ENCODE data around the gene A2M.

A2M gene

DNA sequence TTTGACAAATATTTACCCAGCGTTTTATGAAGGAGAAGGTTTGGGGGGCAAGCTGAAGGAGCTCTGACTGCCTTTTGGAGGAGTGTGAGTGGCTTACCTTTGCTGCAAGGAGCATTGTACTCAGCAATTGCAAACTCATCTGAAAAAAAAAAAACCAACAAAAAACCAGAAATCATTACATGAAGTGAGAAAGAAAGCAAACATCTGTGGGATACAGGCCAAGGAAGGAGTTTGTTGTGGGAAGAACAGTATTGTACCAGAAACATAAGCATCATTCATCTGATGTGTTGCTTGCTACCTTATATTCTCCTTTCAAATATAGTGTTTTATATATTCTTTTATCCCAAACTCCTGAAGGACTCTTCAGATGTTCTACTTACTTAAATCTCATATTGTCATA lies 47.6 kb downstream of the A2M start:
- DNase-seq (ENCODE audit: low read depth, low spot score), result no peak
- no peaks in the 10 kb centered on the region for H3K9me3 ChIP-seq (ENCODE audit: low read depth, low read length)
- no peaks in the 10 kb centered on the region for H3K36me3 ChIP-seq (ENCODE audit: insufficient read depth, low read length)
- no peak for TF ChIP-seq FOXP2 (optimal IDR thresholded peaks at IDR 0.05; ENCODE audit: control extremely low read depth, extremely low read length, insufficient read depth)
- TF ChIP-seq POLR2AphosphoS5 (IDR thresholded peaks at IDR 0.05; ENCODE audit: borderline replicate concordance, low read depth, low read length), result no peak
- no peak for TF ChIP-seq EZH2 (IDR thresholded peaks at IDR 0.05)
- no peak overlapping the region for H3K27ac ChIP-seq
- no peak overlapping the region for H3K9ac ChIP-seq (ENCODE audit: insufficient read length)
- H3K4me3 ChIP-seq, result no peak overlapping the region

DNA sequence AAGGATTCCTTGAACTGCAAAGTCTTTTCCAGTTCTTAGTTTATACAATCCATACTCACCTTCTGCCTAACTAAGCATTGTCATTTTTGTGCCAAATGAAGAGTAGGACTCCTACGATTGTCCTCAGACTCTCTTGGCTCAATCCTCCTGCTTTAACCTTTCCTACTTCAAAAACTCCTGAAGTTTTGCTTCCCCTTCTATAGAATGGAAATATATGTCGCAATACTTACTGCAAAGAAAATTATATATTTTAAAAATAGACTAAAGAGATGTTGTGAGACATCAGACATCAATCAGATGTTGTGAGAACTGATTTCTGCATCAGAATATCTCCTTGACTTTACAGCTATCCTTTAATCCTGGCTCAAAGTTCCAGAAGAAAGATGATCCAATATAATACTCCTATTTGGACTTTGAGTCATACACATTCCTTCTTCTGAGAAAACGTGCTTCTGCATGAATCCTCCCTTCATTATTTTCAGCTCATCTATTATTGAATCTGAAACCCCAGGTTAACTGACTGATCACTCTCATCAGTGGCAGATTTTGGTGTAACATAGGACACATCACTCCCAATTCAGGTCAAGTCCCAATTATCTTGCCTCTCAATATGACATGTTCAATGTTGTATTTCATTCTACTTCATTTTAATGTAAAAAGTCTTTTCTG lies 48.8 kb downstream of the A2M start:
- no peak overlapping the region for H3K27ac ChIP-seq
- no peak for DNase-seq (ENCODE audit: low read depth, low spot score)
- H3K9me3 ChIP-seq (ENCODE audit: low read depth, low read length), result no peaks in the 10 kb centered on the region

DNA sequence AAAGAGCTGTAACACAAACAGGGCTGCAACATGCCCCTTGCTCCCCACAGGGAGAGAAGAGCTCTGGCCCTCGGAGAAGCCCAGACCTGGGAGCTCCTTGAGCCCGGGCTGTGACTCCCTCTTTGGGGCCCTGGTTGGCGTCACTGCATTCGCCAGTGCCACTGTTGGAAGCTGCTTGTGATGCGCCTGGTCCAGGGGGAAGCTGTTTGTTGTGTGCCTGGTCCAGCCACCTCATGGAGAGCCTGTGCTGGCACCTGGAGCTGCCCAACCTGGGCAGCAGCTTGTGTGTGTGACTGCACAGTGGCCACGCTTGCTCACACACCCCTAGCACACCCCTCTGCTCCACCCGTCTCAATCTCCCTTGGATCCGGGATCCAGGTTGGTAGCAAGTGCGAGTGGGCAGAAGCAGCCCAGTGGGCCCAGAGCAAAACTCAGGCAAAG lies 49.5 kb downstream of the A2M start:
- no peak overlapping the region for H3K4me3 ChIP-seq
- DNase-seq (ENCODE audit: low read depth, low spot score), result no peak
- H3K9ac ChIP-seq (ENCODE audit: insufficient read length), result no peak overlapping the region
- H3K36me3 ChIP-seq (ENCODE audit: insufficient read depth, low read length), result no peaks in the 10 kb centered on the region
- no peak overlapping the region for H3K27ac ChIP-seq
- no peak for TF ChIP-seq POLR2AphosphoS5 (IDR thresholded peaks at IDR 0.05; ENCODE audit: borderline replicate concordance, low read depth, low read length)
- no peak for TF ChIP-seq FOXP2 (optimal IDR thresholded peaks at IDR 0.05; ENCODE audit: control extremely low read depth, extremely low read length, insufficient read depth)
- TF ChIP-seq EZH2 (IDR thresholded peaks at IDR 0.05), result no peak
- H3K9me3 ChIP-seq (ENCODE audit: low read depth, low read length), result no peaks in the 10 kb centered on the region

More for the DNA sequence above, 48.8 kb downstream of the A2M start:
- Histone ChIP-seq H3K36me3 (ENCODE audit: insufficient read depth, low read length) (no peaks in the 10 kb centered on the region), H3K9ac (ENCODE audit: insufficient read length) (no peak overlapping the region), H3K4me3 (no peak overlapping the region)
- TF ChIP-seq EZH2 (IDR thresholded peaks at IDR 0.05) (no peak), FOXP2 (optimal IDR thresholded peaks at IDR 0.05; ENCODE audit: control extremely low read depth, extremely low read length, insufficient read depth) (no peak), POLR2AphosphoS5 (IDR thresholded peaks at IDR 0.05; ENCODE audit: borderline replicate concordance, low read depth, low read length) (no peak)

DNA sequence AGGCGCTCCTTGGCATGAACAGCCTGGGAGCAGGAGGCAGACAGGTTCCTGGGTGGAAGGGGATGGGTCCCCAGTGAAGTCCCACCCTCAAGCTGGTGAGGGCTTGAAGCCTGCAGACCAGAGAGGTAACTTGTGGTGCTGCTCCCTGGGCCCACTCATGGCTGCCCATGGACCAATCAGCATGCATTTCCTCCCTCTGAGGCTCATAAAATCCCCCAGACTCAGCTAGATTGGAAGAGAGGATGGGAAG lies 50.2 kb downstream of the A2M start:
- H3K9me3 ChIP-seq (ENCODE audit: low read depth, low read length), result no peaks in the 10 kb centered on the region
- H3K36me3 ChIP-seq (ENCODE audit: insufficient read depth, low read length), result no peaks in the 10 kb centered on the region
- H3K9ac ChIP-seq (ENCODE audit: insufficient read length), result no peak overlapping the region
- DNase-seq (ENCODE audit: low read depth, low spot score), result no peak
- TF ChIP-seq EZH2 (IDR thresholded peaks at IDR 0.05), result no peak
- H3K4me3 ChIP-seq, result no peak overlapping the region
- no peak overlapping the region for H3K27ac ChIP-seq

DNA sequence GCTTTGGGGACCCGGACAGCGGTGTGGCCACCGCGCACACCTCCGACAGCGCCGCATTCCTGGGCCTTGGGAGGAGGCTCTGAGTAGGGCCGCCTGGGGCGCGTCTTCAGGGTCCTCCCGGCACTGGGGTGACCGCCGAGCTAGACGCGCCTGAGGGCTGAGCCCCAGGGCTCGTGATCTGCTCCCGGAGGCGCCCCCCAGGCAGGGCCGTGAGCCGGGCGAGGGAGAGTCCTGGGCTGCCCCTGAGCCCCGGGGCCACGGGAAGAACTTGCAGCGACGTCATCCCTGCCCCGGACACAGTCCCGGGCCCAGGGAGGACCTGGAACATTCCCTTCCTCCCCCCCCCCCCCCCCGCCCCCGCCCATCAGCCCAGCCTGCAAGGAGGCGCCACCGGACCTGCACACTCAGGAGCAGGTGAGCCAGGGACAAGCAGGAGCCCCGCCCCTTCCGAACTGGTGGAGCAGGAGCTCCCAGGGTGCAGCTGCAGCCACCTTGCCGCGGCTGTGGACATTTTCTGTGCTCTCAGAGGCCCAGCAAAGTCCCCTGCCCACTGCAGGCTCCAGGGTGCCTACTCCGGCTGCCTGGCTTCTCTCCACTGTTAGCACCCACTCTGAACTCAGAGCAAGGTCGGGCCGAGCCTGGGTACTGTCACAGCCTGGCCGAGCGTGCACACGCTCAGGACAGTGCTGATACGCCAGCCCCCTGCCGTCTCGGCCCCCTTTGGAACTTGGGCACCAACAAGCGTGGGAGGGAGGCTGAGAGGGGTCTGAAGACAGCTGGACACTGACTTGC lies 50.7 kb downstream of the A2M start:
- H3K36me3 ChIP-seq (ENCODE audit: insufficient read depth, low read length), result no peaks in the 10 kb centered on the region
- H3K9me3 ChIP-seq (ENCODE audit: low read depth, low read length), result no peaks in the 10 kb centered on the region
- no peak for DNase-seq (ENCODE audit: low read depth, low spot score)
- H3K9ac ChIP-seq (ENCODE audit: insufficient read length), result no peak overlapping the region
- H3K4me3 ChIP-seq, result peak overlapping the region; percentile 78
- H3K27ac ChIP-seq, result no peak overlapping the region
- TF ChIP-seq FOXP2 (optimal IDR thresholded peaks at IDR 0.05; ENCODE audit: control extremely low read depth, extremely low read length, insufficient read depth) (no peak), EZH2 (IDR thresholded peaks at IDR 0.05) (no peak), POLR2AphosphoS5 (IDR thresholded peaks at IDR 0.05; ENCODE audit: borderline replicate concordance, low read depth, low read length) (no peak)

DNA sequence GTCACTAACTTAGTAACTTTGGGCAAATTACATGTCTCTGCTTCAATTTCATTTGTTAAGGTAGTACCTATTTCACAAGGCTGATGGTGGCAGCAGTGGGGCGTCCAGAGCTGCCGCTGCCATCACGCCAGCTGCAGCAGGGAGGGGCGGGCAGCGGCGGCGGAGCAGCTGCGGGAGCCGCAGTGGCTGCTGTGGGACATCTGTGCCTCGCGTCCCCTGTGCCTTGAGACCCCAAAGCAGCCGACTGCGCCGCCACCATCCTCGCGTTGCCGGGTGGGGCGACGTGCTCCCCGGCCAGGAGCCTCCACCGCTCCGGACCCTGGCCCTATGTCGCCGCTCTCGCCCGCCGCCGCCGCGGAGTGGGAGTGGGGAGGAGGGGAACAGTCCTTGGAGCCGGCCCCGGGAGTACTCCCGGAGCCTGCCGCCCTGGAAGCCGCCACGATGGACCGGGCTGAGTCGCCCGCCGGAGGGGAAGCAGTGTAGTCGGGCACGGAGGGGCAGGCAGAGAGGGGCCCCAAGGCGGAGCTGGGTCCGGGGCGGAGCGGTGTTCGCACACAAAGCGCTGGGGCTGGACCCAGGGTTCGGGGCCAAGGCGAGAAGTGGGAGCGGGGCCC lies 51.4 kb downstream of the A2M start:
- no peak for TF ChIP-seq POLR2AphosphoS5 (IDR thresholded peaks at IDR 0.05; ENCODE audit: borderline replicate concordance, low read depth, low read length)
- TF ChIP-seq EZH2 (IDR thresholded peaks at IDR 0.05), result no peak
- no peak for TF ChIP-seq FOXP2 (optimal IDR thresholded peaks at IDR 0.05; ENCODE audit: control extremely low read depth, extremely low read length, insufficient read depth)
- no peak overlapping the region for H3K27ac ChIP-seq
- peak overlapping the region; percentile 45 for H3K9ac ChIP-seq (ENCODE audit: insufficient read length)
- H3K4me3 ChIP-seq, result peak overlapping the region; percentile 78
- H3K36me3 ChIP-seq (ENCODE audit: insufficient read depth, low read length), result no peaks in the 10 kb centered on the region
- no peaks in the 10 kb centered on the region for H3K9me3 ChIP-seq (ENCODE audit: low read depth, low read length)
- no peak for DNase-seq (ENCODE audit: low read depth, low spot score)

DNA sequence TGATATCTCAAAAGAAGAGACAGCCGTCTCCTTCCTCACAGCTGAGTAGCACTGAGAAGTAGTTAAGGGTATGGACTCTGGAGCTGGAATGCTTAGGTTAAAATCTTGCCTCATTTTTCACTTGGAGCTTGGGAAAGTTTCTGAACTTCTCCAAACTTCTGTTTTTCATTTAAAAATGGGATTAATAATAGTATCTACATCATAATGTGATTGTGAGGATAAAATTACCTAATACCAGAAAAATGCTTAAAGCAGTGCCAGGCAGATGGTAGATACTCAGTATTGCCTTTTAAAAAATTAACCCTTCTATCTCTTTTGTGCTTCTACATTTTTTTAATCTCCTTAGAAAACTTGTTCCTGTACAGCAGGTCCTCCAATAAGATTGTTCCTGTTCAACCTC lies 63.1 kb downstream of the A2M start:
- TF ChIP-seq FOXP2 (optimal IDR thresholded peaks at IDR 0.05; ENCODE audit: control extremely low read depth, extremely low read length, insufficient read depth) (no peak), POLR2AphosphoS5 (IDR thresholded peaks at IDR 0.05; ENCODE audit: borderline replicate concordance, low read depth, low read length) (no peak), EZH2 (IDR thresholded peaks at IDR 0.05) (no peak)
- no peak for DNase-seq (ENCODE audit: low read depth, low spot score)
- Histone ChIP-seq H3K9me3 (ENCODE audit: low read depth, low read length) (no peaks in the 10 kb centered on the region), H3K9ac (ENCODE audit: insufficient read length) (no peak overlapping the region), H3K4me3 (no peak overlapping the region), H3K36me3 (ENCODE audit: insufficient read depth, low read length) (no peaks in the 10 kb centered on the region), H3K27ac (no peak overlapping the region)

DNA sequence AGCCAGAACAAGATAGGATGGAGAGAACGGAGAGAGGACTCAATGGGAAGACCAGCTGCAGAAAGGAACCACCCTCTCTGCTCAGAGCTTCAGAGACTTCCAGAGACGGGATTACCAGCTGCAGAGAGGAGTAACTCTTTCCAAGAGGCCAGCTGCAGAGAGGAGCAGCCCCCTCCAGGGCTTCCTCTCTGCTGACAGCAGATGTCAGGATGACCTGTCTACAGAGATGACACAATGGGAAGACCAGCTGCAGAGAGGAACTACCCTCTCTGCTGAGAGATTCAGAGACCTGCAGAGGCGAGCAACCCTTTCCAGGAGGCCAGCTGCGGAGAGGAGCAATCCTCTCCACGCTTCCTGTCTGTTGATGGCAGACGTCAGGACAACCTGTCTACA lies 64.6 kb downstream of the A2M start:
- Histone ChIP-seq H3K4me3 (no peak overlapping the region), H3K9me3 (ENCODE audit: low read depth, low read length) (no peaks in the 10 kb centered on the region), H3K27ac (no peak overlapping the region), H3K9ac (ENCODE audit: insufficient read length) (no peak overlapping the region), H3K36me3 (ENCODE audit: insufficient read depth, low read length) (no peaks in the 10 kb centered on the region)
- no peak for DNase-seq (ENCODE audit: low read depth, low spot score)
- TF ChIP-seq EZH2 (IDR thresholded peaks at IDR 0.05) (no peak), POLR2AphosphoS5 (IDR thresholded peaks at IDR 0.05; ENCODE audit: borderline replicate concordance, low read depth, low read length) (no peak), FOXP2 (optimal IDR thresholded peaks at IDR 0.05; ENCODE audit: control extremely low read depth, extremely low read length, insufficient read depth) (no peak)

All from SK-N-MC (cell line).